ENCODE results near the gene FAM124A.
A peak's percentile ranks its signal among the peaks of the same experiment; 100 is the strongest.

DNA sequence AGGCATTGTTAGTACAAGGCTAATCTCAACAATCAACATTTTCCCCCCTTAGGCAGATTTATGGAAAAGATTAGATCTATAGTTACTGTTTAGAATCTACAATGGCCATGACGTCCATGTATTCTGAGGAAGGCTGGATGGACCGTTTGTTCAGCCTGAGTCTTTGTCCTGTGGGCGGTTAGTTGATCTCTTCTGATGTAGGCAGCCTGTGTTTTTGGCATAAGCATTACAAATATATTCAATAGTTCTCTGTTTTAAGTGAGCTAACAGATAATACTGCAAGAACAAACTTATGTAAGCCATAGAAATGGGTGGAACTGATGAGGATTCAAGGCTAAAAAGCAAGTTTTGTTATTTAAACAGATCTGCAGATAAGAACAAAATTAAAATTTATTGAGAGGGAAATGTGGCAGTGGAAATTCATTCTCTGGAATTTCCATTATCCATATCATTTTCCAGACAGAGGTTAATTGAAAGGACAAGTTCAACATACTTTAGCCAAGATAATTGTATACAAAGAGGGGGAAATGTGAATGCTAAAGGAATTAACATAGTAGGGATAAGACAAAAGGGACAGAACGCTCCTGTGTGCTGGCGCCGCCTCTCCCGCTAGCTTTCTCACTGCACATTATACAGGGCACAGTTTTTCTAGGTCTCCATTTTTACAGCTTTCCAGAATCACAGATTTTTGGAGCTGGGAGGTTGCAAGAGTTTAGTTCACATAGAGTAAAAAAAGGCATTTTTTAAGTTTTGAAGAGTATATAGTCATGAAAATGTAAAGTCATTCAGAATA is 48.6 kb downstream of the FAM124A start:
- 0 out of 2 replicates have a peak, but pooled peaks have one; percentile 10 for TF ChIP-seq GATA2 (IDR thresholded peaks at IDR 0.05; ENCODE audit: low read depth, low read length)
- TF ChIP-seq GATA3 (IDR thresholded peaks at IDR 0.05; ENCODE audit: low read depth, low read length): no peak

Data from SH-SY5Y (cell line).